22Rv1 (cell line): Measurements from ENCODE around the gene GIMAP6.

ENCODE experiments used
- CTCF ChIP-seq: fragments of 450-650 bp; IDR thresholded peaks from 2 replicates; pipeline ENCODE4 v1.5.1; 2017; ENCODE audit warnings: mild to moderate bottlenecking
- ZFX ChIP-seq: fragments of 450-650 bp; IDR thresholded peaks from 2 replicates; pipeline ENCODE4 v1.6.1; 2017; ENCODE audit warnings: antibody characterized with exemption, borderline replicate concordance

DNA sequence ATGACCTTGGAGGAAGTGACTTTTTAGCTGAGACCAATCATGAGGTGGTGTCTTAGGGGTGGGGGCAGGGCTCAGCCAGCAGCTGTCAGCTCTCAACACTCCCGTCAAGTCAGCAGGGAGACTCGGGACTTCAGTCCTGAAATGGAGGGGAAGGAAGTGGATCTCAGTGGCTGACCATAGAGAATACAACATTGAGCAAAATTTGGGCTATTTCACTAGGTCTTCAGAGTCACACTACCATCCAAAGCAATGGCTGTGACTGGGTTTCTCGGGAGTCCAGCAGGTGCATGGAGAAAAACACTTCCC is 16.8 kb upstream of the GIMAP6 start:
- TF ChIP-seq CTCF (no peak), ZFX (no peak)
